ENCODE data around the gene SLC12A7.

The SLC12A7 gene

GRCh38 chr5:1124205-1125029, 12.6 kb upstream of the SLC12A7 start:
- DNase-seq, result no peak

- no peak for DNase-seq
Measured at GRCh38 chr5:1123418-1124147, 11.7 kb upstream of the SLC12A7 start.

DNA sequence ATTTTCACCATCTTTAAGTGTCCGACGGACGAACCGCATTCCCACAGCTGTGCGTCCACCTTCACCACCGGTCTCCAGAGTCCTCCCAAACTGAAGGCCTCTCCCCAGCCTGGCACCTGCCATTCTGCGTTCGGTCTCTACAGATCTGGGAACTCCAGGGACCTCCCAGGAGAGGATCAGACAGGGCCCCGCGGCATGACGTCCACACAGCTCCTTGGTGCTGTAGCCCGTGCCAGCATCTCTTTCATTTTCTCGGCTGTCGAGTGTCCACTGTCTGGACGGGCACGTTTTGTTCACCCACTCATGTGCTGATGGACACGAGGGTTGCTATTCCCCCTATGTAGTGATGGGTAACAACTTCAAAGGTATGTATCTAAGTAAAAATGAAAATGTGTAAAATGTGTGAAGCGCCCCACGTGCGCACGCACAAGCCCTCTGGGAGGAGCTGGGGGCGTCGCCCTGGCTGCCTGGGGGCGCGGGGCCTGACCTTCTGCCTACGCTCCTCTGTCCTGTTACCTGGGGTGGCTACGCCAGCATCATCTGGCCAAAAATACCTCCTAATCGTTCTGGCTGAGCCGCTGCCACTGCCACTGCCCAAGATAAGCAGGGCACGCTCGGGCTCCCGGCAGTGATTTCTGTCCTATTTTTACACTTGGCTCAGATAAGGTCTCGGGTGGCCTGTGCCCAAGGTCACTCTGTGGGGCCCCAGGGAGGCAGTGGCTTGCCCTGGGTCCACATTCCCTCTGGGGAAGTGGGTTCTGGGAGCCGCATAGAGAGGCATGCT, 10.8 kb upstream of the SLC12A7 start:
- DNase-seq, result no peak

DNA sequence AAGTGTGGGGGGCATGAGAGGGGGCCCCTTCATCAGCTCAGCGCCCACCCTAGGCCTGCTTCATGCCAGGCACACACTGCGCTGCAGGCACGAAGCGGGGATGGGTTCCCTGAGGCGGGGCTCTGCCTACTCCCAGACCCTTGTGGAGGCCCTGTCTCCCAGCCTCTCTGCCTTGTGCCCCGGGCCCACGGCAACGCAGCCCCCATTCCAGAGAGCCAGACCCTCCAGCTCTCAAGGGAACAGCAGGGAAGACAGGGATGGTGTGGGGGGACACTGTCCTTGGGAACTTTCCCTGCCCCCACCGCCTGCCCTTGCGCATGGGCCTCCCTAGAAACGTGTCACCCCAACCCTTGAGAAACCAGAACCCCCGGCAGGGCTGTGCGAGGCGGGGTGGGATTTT, 10.0 kb upstream of the SLC12A7 start:
- DNase-seq, result no peak

DNA sequence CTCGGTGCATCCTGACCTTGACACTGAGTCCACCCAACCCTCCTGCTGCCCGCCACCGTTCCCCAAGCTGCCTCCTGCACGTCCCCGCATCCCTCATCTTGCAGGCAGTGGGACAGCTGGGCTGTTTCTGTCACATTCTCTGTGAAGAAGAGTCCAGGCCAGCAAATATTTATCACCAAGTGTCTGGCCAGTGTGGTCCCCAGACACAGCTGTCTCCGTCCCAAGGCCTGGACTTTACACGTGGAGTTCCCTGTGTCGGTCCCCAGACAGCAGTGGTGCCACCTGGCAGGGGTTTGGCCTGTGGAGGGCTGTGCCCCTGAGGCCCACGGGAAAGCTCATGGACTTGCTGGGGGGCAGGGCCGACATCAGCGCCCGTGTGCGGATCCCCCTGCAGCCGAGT, 9.2 kb upstream of the SLC12A7 start:
- no peak for DNase-seq

GRCh38 chr5:1120236-1120999, 8.6 kb upstream of the SLC12A7 start:
- DNase-seq, result no peak

DNA sequence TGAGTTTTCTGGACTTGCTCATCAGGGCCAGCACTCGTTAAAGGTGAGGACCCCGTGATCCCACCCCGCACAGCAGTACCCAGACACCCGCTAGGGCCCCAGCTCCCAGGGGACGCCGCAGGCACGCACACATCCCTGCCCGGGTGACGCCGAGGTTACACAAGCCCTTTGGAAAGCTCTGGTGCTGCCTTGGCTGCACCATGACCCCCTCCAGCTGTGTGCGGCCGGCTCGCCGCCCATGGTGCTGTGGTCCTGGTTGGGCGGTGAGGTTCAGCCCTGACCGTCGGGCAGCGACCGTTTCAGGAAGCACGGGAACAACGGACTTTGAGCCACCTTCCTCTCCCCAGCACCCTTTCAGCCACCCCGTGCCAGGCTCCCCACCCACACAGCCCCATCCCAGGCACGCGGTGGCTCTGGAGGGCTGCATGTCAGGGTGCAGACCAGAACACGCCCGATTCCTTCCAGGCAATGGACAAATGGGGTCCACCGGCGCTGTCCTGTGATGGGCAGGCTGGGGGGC, 7.5 kb upstream of the SLC12A7 start:
- DNase-seq, result no peak

- no peak for DNase-seq
Measured at GRCh38 chr5:1118738-1119137, 6.9 kb upstream of the SLC12A7 start.

DNA sequence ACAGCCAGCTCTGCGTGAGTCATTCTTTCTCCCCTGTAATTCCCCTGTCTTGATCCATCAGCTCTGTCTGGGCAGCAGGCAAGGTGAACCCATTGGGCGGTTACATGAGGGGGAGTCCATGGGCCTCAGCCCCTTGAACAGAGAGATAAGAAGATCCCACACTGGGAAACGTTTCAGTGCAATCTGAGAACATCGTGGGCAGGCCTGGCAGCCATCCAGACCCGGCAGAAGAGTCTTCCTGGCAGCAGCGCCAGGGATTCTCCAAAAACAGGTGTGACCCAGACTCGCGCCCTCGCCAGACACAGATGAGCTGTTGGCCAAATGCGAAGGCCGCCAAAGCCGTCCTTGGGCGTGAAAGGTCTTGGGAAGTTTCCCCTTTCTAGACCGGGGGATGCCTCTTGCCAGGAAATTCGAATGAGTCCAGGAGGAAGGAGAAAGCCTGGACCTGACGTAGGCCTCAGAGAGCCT, 6.4 kb upstream of the SLC12A7 start:
- DNase-seq, result no peak

DNA sequence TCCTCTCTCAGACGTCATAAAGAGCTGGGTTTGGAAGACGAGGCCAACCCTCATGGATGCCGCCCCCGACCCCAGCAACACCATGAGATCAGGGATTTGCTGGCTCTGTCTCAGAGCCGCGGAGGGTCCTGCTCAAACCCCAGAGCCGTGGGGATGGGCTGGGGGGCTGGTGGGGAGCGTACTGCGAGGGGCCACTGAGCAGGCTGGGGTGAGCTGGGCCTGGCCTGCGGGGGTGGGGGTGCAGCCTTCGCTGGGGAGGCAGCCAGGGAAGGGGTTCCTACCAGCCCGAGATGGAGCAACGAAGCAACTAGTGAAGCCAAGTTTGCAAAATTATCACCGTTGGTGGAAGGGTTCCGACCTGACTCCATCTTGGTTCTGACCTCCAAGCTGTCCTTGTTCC, 5.1 kb upstream of the SLC12A7 start:
- no peak for DNase-seq

DNA sequence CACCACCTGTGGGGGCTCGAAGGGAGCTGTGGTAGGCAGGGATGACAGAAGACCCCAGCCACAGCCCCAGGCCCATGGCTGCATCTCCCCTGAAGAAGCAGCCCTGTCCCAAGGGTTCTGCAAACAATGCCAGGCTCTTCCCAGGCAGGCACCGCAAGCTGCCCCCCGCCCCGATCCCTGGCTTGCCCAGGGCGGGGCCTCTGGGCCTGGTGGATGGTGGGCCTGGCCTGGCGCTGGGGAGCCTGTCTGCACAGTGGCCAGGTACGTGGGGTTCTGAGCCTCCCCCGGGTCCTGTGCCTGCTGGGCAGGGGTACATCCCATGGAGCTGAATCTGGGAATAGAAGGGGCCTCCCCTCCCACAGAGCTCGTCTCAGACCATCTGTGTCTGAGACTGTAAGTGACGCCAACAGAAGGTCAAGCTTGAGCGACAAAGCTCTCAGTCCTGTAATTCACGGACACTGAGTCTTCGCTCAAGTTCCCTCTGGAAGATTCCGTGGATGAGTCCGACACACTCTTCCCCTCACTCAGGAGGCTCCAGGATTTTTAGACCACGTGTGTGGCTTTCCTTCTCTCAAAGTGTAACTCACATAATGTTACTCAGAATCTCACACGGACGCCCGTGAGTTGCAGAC, 4.4 kb upstream of the SLC12A7 start:
- DNase-seq, result no peak

- no peak for DNase-seq
Measured at GRCh38 chr5:1115123-1115815, 3.4 kb upstream of the SLC12A7 start.

GRCh38 chr5:1113805-1114586, 2.1 kb upstream of the SLC12A7 start:
- DNase-seq, result no peak

DNA sequence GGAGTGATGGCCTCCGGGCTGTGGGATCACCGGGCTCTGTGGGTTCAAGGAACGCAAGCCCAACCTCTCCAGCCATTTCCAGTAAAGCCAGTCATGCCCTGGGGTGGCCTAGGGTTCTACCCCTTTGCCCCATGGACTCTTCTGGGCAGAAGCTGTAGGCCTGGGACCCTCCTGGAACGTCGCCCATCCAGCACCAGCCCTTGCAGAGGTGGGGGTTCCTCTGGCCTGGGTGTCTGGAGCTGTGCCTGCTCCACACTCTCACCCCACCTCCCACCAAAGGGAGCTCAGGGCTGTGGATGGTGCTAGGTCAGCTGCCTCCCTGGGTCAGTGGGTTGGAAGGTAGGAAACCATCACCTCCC, 1.4 kb upstream of the SLC12A7 start:
- DNase-seq, result no peak

GRCh38 chr5:1112596-1113331, 901 bp upstream of the SLC12A7 start:
- no peak for DNase-seq

- peak in 1 of 2 donors; percentile 32 for DNase-seq
Measured at GRCh38 chr5:1111241-1111726, 579 bp downstream of the SLC12A7 start.

DNA sequence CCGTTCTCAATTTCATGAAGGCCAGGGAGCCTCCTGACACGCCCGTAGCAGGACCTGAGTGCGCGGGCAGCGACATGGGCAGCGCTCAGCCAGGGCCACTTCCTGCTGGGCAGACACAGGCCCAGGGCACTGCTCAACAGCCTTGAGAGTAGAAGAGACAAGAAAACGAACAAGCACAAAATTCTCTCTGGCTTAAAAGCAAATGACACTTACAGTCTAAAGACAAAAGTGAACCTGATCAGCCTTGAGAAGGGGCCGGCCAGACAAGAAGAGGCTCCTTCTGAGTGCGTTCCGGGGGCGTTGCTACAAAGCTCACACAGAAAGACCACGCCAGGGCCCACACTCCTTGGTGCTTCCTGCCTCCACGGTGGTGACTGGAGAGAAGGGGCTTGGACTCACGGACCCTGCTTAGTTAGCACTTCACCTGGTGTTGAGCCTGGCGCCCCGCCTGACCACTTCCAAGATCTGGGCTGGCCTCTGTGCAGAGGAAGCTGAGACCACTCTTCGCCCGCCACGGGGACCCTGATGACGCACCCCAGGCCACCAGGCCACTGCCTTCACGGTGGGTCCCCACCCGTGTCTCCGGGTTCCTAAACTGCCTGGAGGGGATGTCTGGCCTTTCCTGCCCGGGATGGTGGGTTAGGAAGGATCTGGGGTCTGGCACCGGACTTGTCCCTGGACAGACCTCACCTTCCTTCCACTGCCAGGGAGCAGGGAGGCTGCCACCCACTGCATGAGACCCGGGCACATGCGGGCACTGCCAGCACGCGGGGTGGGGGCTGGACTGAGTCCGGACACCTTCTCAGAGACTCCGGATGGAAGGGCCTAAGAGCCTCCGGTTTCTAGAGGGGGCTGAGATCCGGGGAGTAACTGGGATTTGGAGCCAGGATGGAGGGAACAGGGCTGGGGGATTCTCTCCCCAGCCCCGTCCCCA, 1.3 kb downstream of the SLC12A7 start:
- DNase-seq, result peak in 1 of 2 donors; percentile 20

DNA sequence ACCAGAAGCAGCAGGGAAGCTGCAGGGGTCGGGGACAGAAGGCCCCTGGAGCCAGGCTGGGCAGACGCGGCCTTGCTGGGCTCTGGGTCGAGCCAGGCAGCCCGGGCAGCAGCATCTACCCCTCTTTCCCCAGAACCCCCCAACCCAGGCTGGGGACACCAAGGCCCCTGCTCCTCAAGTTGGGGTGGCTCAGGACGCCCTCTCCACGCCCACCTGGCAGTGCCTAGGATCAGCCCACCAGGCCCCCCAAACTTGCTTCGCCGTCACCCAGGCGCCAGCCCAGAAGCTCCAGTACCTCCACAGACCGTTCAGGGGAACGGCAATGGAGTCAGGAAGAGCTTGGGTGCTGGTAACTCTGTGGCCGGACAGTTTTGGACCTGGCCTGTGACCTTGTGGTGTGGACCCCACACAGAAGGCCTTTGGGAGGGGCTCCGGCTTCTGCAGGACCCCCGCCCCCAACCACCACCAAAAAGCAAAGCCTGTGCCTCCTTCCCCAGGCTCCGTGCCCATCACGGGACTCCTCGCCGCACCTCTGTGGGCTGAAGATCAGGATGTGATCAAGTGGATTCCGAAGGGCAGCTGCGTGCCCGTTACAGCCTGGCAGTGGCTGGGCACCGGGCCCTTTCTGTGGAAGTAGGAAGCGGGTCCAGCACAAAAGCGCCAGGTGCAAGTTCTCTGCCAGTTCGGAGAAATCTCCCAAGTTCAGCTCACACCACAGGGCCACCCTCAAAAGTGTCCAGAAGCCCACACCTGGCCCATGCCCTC, 2.1 kb downstream of the SLC12A7 start:
- no peak for DNase-seq
